Right lobe of liver (tissue), 4 donors: Measurements from ENCODE around the gene MUC6.

Source experiments
- CTCF ChIP-seq, 4 donors: fragments of 200-600 bp in 3 of 4; fragments of 450-650 bp in 1 of 4; IDR thresholded peaks; one replicate each; pipeline versions ENCODE4 v1.5.1 to v1.8.0; 2016 to 2022; ENCODE audit warnings: antibody characterized with exemption in 4 of 4, mild to moderate bottlenecking in 2 of 4
- POLR2A ChIP-seq: fragments of 450-650 bp; IDR thresholded peaks from one replicate; pipeline ENCODE4 v1.6.1; 2017; ENCODE audit warnings: antibody characterized with exemption, mild to moderate bottlenecking
- donor health status: DM: no; HTN: no; CAD: no.
- donor health status: DM: no; HTN: no; CAD: no.
- donor health status: DM: no; HTN: yes; CAD: no.

GRCh38 chr11:1023811-1024596 lies 12.5 kb downstream of the MUC6 start:
- TF ChIP-seq CTCF (IDR thresholded peaks at IDR 0.05): no peak
- TF ChIP-seq POLR2A: no peak
